ENCODE results near the gene DNAI1. TPM values are rescaled to one million over a fixed set of nuclear protein-coding genes. Genes with fewer than 3 reads are reported as not detected.

DNAI1 gene
- total RNA-seq, 4 donors from 2014 or later: 0.42 to 3.9 (median 0.66) TPM; not detected in 1

DNA sequence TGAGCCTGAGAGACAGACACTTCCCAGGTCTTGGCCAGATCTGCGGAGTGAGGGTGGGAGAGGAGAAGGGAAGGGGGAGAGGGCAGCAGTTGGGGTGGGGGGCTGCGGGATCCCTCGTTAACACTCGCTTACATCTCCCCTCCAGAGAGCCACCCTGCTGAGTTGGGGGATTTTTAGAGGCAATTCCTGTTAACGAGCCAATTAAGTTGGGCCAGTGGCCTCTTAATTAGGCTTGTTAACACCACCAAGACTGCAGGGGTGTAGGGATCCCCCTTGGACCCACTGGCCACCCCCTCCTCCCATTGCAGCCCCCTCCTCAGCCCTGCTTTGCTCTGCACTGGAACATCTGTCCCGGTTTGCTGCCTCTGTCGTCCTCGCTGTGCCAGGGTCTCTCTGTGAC is 107.3 kb downstream of the DNAI1 start:
- DNase-seq (ENCODE audit: low spot score in 2 of 2): no peak
- no peaks in the 10 kb centered on the region for H3K27me3 ChIP-seq
- H3K4me3 ChIP-seq: no peak overlapping the region
- TF ChIP-seq CTCF (IDR thresholded peaks at IDR 0.05) (no peak), POLR2A (IDR thresholded peaks at IDR 0.05) (no peak), EP300 (IDR thresholded peaks at IDR 0.05) (no peak)
- WGBS, 2 donors: 76 to 84% methylated on average over 8 of the region's 8 CpGs
- H3K36me3 ChIP-seq: peaks cover 0 to 32% (median 0%) of the 10 kb centered on the region in 3 donors
- peaks cover 0 to 6% (median 0%) of the 10 kb centered on the region in 4 donors for H3K9me3 ChIP-seq
- H3K27ac ChIP-seq: no peak overlapping the region
- H3K4me1 ChIP-seq: peaks cover 0 to 12% (median 6%) of the 10 kb centered on the region in 4 donors

- Histone ChIP-seq H3K27me3 (no peaks in the 10 kb centered on the region), H3K36me3 (peaks cover 0 to 32% (median 0%) of the 10 kb centered on the region in 3 donors)
- 66 to 71% methylated on average over 8 of the region's 8 CpGs for WGBS, 2 donors
Observed at GRCh38 chr9:34566322-34566721, 107.7 kb downstream of the DNAI1 start.

GRCh38 chr9:34566972-34567371 is 108.4 kb downstream of the DNAI1 start:
- H3K9me3 ChIP-seq: peaks cover 0 to 5% (median 0%) of the 10 kb centered on the region in 4 donors
- DNase-seq (ENCODE audit: low spot score in 2 of 2): no peak
- no peak overlapping the region for H3K27ac ChIP-seq

More at GRCh38 chr9:34566322-34566721, 107.7 kb downstream of the DNAI1 start:
- peaks cover 0 to 13% (median 3%) of the 10 kb centered on the region in 4 donors for H3K4me1 ChIP-seq
- no peak overlapping the region for H3K27ac ChIP-seq
- no peak for TF ChIP-seq POLR2A (IDR thresholded peaks at IDR 0.05)
- DNase-seq (ENCODE audit: low spot score in 2 of 2): no peak
- no peak overlapping the region for H3K4me3 ChIP-seq
- H3K9me3 ChIP-seq: peaks cover 0 to 6% (median 0%) of the 10 kb centered on the region in 4 donors

DNA sequence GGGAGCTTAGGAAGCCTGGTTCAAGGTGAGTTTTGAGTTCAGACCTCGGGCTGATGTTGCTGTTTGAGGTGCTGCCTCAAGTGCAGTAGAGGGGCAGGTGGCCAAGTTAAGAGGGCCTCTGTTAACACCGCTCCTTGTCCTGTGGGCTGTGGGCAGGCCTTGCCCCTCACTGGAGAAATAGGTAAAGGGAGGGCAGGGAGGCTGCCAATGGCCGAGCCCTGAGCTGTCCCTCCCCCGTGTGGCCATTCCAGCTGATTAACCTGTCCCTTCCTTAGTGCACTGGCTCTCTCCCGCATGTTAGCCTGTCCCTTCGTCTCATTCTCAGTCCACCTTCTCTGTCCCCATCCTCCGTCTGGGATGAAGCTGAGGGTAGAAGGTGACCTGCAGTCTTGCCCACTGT is 109.5 kb downstream of the DNAI1 start:
- Histone ChIP-seq H3K9me3 (no peaks in the 10 kb centered on the region), H3K4me3 (no peak overlapping the region), H3K36me3 (peaks cover 0 to 19% (median 0%) of the 10 kb centered on the region in 3 donors), H3K4me1 (peaks cover 0 to 30% (median 0%) of the 10 kb centered on the region in 4 donors), H3K27me3 (no peaks in the 10 kb centered on the region), H3K27ac (no peak overlapping the region)
- no peak for TF ChIP-seq POLR2A (IDR thresholded peaks at IDR 0.05)
- TF ChIP-seq EP300 (IDR thresholded peaks at IDR 0.05): no peak
- no peak for TF ChIP-seq CTCF (IDR thresholded peaks at IDR 0.05)
- no peak for DNase-seq (ENCODE audit: low spot score in 2 of 2)
- WGBS, 2 donors: 86% methylated on average over 7 of the region's 7 CpGs

More at GRCh38 chr9:34566972-34567371, 108.4 kb downstream of the DNAI1 start:
- TF ChIP-seq POLR2A (IDR thresholded peaks at IDR 0.05) (no peak), CTCF (IDR thresholded peaks at IDR 0.05) (no peak), EP300 (IDR thresholded peaks at IDR 0.05) (no peak)
- no peak overlapping the region for H3K4me3 ChIP-seq
- H3K4me1 ChIP-seq: peaks cover 0 to 20% (median 0%) of the 10 kb centered on the region in 4 donors
- no peaks in the 10 kb centered on the region for H3K27me3 ChIP-seq
- WGBS, 2 donors: 85 to 86% methylated on average over 6 of the region's 6 CpGs
- peaks cover 0 to 31% (median 0%) of the 10 kb centered on the region in 3 donors for H3K36me3 ChIP-seq

- Histone ChIP-seq H3K4me3 (no peak overlapping the region), H3K36me3 (peaks cover 0 to 15% (median 0%) of the 10 kb centered on the region in 3 donors), H3K9me3 (no peaks in the 10 kb centered on the region), H3K27ac (no peak overlapping the region), H3K27me3 (no peaks in the 10 kb centered on the region), H3K4me1 (peaks cover 0 to 37% (median 0%) of the 10 kb centered on the region in 4 donors)
- TF ChIP-seq POLR2A (IDR thresholded peaks at IDR 0.05): no peak
- TF ChIP-seq CTCF (IDR thresholded peaks at IDR 0.05): no peak
- no peak for TF ChIP-seq EP300 (IDR thresholded peaks at IDR 0.05)
- WGBS, 2 donors: 73 to 75% methylated on average over 6 to 12 of the region's 12 CpGs
- DNase-seq (ENCODE audit: low spot score in 2 of 2): no peak
Observed at GRCh38 chr9:34568774-34569173, 110.2 kb downstream of the DNAI1 start.

Measured in tibial nerve (tissue), 4 donors.